Activated CD4-positive, alpha-beta T cell treated with anti-CD3 and anti-CD28 coated beads, Interleukin-2, Interleukin-4, amounts not matched to agents 100 ng/mL and 50 ng/mL, durations not matched to agents 16 hours and 8 hours (primary cell): ENCODE data around the gene RANGRF.
"Not testable (repeated sequence)": the region's sequence is repeated elsewhere in the genome, so short reads cannot be mapped to it uniquely, and the experiment has no call there.

Experiments
- DNase-seq: peaks from one replicate; pipeline ENCODE4 v3.0.0-alpha.2; 2020; ENCODE audit warnings: low spot score

Gene RANGRF

DNA sequence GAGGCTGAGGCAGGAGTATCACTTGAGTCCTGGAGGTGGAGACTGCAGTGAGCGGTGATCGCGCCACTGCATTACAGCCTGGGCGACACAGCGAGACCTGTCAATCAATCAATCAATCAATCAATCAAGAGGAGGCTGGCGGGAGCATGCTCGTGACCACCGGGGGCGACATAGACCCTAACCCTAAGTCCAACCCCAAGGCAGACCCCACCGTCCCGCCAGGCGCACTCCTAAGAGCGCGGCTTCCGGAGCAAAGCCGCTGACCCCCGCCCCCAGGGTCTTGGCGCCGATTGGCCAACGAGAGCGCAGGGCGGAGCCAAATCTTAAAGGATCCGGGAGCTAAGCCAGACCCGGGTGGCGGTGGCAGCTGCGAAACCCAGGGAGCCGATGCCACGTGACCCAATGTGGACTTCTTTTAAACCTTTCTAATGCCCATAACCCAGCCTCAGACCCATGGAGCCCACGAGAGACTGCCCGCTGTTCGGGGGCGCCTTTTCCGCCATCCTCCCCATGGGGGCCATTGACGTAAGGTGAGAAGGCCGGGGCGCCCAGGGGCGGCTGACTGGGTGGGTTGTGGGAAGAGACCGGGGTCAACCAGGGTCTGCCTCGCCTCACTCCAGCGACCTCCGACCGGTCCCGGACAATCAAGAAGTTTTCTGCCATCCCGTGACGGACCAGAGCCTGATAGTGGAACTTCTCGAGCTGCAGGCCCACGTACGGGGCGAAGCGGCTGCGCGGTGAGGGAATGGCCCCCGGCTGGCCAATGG lies at the start of gene RANGRF:
Gene RANGRF, plus strand, starts transcription at position 335 of the 767 bp plus-strand sequence. Its CDS starts 119 bp downstream, at position 454.
- DNase-seq, result peak; percentile 88

DNA sequence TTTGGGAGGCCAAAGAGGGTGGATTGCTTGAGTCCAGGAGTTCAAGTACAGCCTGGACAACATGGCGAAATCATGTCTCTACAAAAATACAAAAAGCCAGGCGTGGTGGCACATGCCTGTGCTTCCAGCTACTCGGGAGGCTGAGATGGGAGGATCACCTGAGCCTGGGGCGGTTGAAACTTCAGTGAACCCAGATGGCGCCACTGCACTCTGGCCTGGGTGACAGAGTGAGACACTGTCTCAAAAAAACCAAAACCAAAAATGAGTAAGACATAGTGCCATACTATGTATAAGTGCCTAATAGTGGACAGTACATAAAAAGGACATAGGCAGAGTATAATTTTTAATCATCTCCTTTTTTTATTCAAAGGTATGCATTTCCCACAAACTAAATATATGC lies 44.6 kb upstream of the RANGRF start:
- no peak for DNase-seq

- no peak for DNase-seq
Measured at GRCh38 chr17:8244768-8245167, 43.7 kb upstream of the RANGRF start.

GRCh38 chr17:8248751-8249607 lies 39.5 kb upstream of the RANGRF start, which contains the start of gene PFAS:
Gene PFAS, plus strand, starts transcription at chr17:8249289. Its CDS starts 4,649 bp downstream, at chr17:8253938.
- peak; percentile 97 for DNase-seq

DNA sequence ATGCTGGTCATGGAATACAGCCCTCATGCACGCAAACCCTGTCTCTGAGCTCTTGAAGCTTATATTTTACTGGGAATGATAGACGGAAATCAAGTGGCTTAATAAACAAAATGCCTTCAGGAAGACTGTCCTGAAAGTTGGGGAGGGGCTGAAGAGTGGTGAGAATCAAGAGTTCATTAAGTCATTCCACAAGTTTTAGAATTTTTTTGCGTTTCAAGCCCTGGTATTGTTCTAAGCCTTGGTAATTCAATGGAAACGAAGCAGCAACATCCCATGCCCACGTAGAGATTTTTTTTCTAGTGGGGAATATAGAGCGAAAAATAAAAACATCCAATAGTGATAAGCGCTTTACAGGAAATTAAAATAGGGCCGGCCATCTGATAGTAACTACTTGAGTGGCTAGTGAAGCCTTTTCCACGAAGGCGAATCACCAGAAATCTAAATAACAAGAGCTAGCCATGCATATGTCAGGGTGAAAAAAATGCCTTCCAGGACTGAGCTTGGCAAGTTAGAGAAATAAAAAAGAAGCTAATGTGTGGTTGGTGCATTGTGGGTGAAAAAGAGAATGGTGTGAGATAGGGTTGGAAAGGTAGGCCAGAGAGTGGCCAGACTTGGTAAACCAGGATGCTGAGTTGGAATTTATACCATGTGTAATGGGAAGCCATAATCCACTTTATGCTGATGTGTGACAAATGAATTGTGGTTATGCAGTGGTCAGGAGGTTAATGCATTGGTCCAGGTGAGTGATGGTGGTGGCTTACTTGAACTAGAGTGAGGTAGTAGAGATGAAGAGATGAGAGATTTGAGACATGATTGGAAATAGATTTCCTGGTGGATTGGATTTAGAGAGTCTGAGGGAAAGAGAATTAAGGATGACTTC lies 38.6 kb upstream of the RANGRF start:
- peak; percentile 17 for DNase-seq

DNA sequence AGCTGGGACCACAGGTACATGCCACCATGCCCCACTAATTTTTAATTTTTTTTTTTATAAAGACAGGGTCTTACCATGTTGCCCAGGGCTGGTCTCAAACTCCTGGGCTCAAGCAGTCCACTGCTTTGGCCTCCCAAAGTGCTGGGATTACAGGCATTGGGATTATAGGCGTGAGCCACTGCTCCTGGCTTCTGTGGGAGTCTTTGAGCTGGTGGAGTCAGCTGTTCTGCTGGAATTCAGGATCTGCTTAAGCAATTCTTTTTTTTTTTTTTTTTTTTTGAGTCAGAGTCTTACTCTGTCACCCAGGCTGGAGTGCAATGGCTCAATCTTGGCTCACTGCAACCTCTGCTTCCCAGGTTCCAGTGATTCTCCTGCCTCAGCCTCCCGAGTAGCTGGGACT lies 37.1 kb upstream of the RANGRF start:
- DNase-seq, result not testable (repeated sequence)

DNA sequence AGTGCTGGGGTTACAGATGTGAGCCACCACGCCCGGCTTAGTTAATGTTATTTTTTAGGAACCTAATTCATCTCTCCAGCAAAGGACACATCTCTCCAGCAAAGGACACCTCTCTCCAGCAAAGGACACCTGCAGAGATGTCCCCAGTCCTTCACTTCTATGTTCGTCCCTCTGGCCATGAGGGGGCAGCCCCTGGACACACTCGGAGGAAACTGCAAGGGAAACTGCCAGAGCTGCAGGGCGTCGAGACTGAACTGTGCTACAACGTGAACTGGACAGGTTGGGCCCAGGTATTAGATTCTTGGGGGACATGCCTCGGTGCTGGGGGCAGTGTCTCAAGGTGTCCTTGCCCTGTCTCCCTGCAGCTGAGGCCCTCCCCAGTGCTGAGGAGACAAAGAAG lies 34.7 kb upstream of the RANGRF start:
- DNase-seq, result no peak

- DNase-seq, result no peak
Measured at GRCh38 chr17:8254881-8255280, 33.6 kb upstream of the RANGRF start.

DNA sequence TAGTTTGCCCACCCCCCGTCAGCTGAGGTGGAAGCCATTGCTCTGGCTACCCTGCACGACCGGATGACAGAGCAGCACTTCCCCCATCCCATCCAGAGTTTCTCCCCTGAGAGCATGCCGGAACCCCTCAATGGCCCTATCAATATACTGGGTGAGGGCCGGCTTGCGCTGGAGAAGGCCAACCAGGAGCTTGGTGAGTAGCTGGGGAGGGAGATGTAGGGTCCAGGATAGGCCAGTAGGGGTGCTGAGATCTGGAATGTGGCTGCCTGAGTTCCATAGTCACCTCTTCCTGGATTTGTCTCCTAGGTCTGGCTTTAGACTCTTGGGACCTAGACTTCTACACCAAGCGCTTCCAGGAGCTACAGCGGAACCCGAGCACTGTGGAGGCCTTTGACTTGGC lies 33.0 kb upstream of the RANGRF start:
- DNase-seq, result no peak

DNA sequence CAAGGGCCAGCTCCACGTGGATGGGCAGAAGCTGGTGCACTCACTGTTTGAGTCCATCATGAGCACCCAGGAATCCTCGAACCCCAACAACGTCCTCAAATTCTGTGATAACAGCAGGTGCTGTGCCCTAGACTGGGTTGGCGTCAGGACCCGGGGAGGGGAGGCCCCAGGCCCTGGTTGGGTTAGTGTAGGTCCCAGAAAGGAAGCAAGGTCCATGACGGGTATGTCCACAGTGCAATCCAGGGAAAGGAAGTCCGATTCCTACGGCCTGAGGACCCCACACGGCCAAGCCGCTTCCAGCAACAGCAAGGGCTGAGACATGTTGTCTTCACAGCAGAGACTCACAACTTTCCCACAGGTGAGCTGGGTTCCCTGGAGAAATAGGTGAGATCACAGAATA lies 32.2 kb upstream of the RANGRF start:
- DNase-seq, result no peak

GRCh38 chr17:8256691-8257090 lies 31.8 kb upstream of the RANGRF start:
- DNase-seq, result no peak

GRCh38 chr17:8257801-8258200 lies 30.7 kb upstream of the RANGRF start:
- DNase-seq, result no peak

DNA sequence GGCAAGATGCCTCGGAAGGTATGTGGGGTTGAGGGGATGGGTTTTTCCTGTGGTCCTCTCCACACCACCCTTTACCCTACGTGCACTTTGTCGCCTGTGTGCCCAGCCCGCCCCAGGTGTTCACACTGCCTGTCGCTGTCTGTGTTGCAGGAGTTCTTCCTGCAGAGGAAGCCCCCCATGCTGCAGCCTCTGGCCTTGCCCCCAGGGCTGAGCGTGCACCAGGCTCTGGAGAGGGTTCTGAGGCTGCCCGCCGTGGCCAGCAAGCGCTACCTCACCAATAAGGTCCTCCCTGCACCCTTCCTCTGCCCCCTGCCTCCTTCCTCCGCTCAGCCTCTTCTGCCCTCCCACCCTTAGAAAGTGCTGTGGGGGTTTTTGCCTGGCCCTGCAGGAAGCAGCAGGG lies 24.1 kb upstream of the RANGRF start:
- no peak for DNase-seq

GRCh38 chr17:8264836-8265542 lies 23.5 kb upstream of the RANGRF start:
- DNase-seq, result no peak

GRCh38 chr17:8266648-8267479 lies 21.6 kb upstream of the RANGRF start:
- no peak for DNase-seq

DNA sequence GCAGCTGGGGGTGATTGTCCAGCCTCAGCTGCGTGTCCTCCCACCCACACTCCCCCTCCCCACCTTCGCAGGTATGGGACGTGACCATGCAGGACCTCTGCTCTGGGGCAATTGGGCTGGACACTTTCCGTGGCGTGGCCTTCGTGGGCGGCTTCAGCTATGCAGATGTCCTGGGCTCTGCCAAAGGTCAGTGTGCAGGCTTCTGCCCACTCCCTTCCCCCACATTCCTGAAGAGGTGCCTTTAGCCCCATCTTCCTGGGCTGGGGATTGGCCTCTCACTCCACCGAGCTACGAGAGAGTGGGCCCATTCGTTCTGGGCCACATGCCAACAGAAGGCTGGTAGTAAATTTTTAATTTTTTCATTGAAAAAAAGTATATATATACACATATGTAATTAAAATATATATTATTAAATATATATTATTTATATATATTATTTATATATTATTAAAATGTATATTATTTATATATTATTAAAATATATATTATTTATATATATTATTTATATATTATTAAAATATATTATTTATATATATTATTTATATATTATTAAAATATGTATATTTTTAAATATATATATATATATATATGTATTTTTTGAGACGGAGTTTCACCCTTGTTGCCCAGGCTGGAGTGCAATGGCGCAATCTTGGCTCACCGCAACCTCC lies 20.9 kb upstream of the RANGRF start:
- DNase-seq, result no peak

- DNase-seq, result no peak
Measured at GRCh38 chr17:8268550-8269298, 19.7 kb upstream of the RANGRF start.

GRCh38 chr17:8272421-8272820 lies 16.0 kb upstream of the RANGRF start:
- DNase-seq, result no peak

- DNase-seq, result no peak
Measured at GRCh38 chr17:8273884-8274444, 14.5 kb upstream of the RANGRF start.
